Kidney epithelial cell (primary cell): ENCODE data around the gene STAMBPL1. TPM values are rescaled to one million over a fixed set of nuclear protein-coding genes. Genes with fewer than 3 reads are reported as not detected.

ENCODE experiments used
- DNase-seq: peaks from one replicate; pipeline ENCODE4 v3.0.0-alpha.2; 2010; ENCODE audit warnings: low read depth
- H3K27me3 ChIP-seq: 2 replicates; pipeline ENCODE4 v1.6.0; 2011; ENCODE audit warnings: low read length; ENCODE audit not compliant: control insufficient read depth, insufficient read depth
- H3K36me3 ChIP-seq: 2 replicates; pipeline ENCODE4 v1.5.1; 2011; ENCODE audit warnings: low read length; ENCODE audit not compliant: control insufficient read depth, insufficient read depth
- H3K4me3 ChIP-seq: 2 replicates; pipeline ENCODE4 v1.5.1; 2011; ENCODE audit warnings: low read depth, mild to moderate bottlenecking, control low read depth, low read length
- total RNA-seq: library from RNA; depleted of rRNA; stranded (reverse); fragments of >200 nt; gene quantifications from 2 replicates; pipeline ENCODE4 v1.2.3, GENCODE V29; 2015
- TF ChIP-seq, protein P1 (sequence below): IDR thresholded peaks from 2 replicates; pipeline ENCODE4 v1.5.1; 2011; ENCODE audit warnings: mild to moderate bottlenecking, moderate library complexity, low read length, control low read depth, inconsistent platforms; ENCODE audit not compliant: insufficient read depth, poor library complexity, severe bottlenecking

Gene STAMBPL1
- total RNA-seq, 1 donor from 2014 or later, result 5.2 TPM

- H3K27me3 ChIP-seq, result no peaks in the 10 kb centered on the region
- no peak for DNase-seq
- H3K4me3 ChIP-seq, result no peak overlapping the region
- TF ChIP-seq, protein P1, sequence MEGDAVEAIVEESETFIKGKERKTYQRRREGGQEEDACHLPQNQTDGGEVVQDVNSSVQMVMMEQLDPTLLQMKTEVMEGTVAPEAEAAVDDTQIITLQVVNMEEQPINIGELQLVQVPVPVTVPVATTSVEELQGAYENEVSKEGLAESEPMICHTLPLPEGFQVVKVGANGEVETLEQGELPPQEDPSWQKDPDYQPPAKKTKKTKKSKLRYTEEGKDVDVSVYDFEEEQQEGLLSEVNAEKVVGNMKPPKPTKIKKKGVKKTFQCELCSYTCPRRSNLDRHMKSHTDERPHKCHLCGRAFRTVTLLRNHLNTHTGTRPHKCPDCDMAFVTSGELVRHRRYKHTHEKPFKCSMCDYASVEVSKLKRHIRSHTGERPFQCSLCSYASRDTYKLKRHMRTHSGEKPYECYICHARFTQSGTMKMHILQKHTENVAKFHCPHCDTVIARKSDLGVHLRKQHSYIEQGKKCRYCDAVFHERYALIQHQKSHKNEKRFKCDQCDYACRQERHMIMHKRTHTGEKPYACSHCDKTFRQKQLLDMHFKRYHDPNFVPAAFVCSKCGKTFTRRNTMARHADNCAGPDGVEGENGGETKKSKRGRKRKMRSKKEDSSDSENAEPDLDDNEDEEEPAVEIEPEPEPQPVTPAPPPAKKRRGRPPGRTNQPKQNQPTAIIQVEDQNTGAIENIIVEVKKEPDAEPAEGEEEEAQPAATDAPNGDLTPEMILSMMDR, result no peak
- H3K36me3 ChIP-seq, result no peaks in the 10 kb centered on the region
These were observed 26.9 kb downstream of the STAMBPL1 start for GRCh38 chr10:88906921-88907320.

DNA sequence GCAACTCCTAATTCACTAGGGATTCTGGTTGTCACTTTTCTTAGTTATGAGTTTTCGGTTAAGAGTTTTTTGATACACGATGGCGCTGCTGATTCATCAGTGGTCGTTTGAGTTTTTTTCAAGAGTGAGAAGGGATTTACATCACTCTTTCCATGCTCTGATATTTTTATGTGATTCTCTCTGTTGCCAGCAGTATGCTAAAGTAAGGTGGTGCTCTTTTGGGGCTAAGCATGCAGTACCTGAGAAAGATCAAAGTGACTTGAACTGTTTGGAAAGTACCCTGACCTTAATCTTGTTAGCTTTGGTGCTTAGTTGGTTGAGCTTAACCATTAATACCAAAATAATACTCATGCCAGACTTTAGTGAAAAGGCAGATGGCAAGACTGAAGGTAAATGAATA is 28.1 kb downstream of the STAMBPL1 start:
- H3K36me3 ChIP-seq, result no peaks in the 10 kb centered on the region
- H3K4me3 ChIP-seq, result no peak overlapping the region
- DNase-seq, result no peak
- no peaks in the 10 kb centered on the region for H3K27me3 ChIP-seq
- TF ChIP-seq, protein P1, result no peak

GRCh38 chr10:88911116-88911515 is 31.1 kb downstream of the STAMBPL1 start:
- no peaks in the 10 kb centered on the region for H3K27me3 ChIP-seq
- no peak for DNase-seq
- H3K36me3 ChIP-seq, result no peaks in the 10 kb centered on the region
- H3K4me3 ChIP-seq, result no peak overlapping the region
- TF ChIP-seq, protein P1, result no peak

DNA sequence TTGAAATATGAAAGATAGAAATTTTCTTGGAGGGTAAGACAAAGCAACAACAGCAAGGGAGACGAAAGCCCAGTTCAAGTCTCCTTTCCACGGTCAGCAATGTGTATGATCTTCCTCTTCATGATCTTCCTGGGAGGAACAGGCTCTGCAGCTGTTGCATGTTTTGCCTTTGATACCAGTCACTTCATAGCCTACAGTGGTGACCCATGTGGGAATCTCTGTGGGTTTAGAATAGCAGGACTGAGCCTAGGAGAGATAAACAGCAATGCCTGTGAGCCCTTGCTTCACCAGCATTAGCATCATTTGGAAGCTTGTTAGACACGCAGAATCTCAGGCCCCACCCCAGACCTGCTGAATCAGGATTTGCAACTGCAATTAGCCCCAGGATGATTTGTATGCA is 31.8 kb downstream of the STAMBPL1 start:
- TF ChIP-seq, protein P1, result no peak
- no peak for DNase-seq
- Histone ChIP-seq H3K36me3 (no peaks in the 10 kb centered on the region), H3K27me3 (no peaks in the 10 kb centered on the region), H3K4me3 (no peak overlapping the region)

DNA sequence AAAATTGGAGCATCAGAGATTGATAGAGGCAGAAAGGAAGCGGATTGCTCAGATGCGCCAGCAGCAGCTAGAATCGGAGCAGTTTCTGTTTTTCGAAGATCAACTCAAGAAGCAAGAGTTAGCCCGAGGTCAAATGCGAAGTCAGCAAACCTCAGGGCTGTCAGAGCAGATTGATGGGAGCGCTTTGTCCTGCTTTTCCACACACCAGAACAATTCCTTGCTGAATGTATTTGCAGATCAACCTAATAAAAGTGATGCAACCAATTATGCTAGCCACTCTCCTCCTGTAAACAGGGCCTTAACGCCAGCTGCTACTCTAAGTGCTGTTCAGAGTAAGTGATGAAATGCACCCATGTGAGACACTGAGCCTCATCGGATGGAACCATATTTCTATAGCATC is 33.1 kb downstream of the STAMBPL1 start:
- Histone ChIP-seq H3K36me3 (no peaks in the 10 kb centered on the region), H3K27me3 (no peaks in the 10 kb centered on the region), H3K4me3 (no peak overlapping the region)
- DNase-seq, result no peak
- TF ChIP-seq, protein P1, result no peak

DNA sequence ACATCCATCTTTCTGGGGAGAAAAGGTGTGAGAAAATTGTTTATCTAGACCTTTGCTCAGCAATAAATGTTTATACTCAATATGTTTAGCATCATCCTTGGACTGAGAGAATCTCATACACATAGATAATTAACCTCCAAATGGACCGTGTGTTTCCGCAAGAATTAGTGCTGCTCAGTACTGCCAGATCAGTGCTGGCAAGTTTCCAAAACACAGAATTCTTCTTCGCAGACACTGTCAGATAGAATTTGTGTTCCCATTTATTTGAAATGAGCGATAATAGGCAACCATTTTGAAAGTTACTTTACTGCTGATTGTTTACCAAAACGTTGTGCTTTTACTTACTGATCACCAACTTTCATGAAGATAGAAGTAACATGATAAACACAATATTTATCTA is 33.7 kb downstream of the STAMBPL1 start:
- Histone ChIP-seq H3K4me3 (no peak overlapping the region), H3K36me3 (no peaks in the 10 kb centered on the region), H3K27me3 (no peaks in the 10 kb centered on the region)
- no peak for DNase-seq
- TF ChIP-seq, protein P1, result no peak
